Fibroblast of lung (primary cell): ENCODE data around the gene ITGB4.

ENCODE experiments used
- CTCF ChIP-seq, 2 donors: IDR thresholded peaks in 1 of 2; conservative IDR thresholded peaks in 1 of 2; 1 replicate in 1 of 2; 2 replicates in 1 of 2; pipeline ENCODE4 v1.5.1; 2011 to 2012; ENCODE audit warnings: low read length in 2 of 2, control low read depth in 1 of 2, inconsistent platforms in 1 of 2, low read depth in 1 of 2, mild to moderate bottlenecking in 1 of 2
- EZH2 ChIP-seq: IDR thresholded peaks from 2 replicates; pipeline ENCODE4 v1.5.1; 2012; ENCODE audit warnings: low read length, control low read depth, mild to moderate bottlenecking; ENCODE audit errors: missing control alignments

GRCh38 chr17:75695830-75696271, 25.4 kb upstream of the ITGB4 start:
- TF ChIP-seq CTCF (conservative IDR thresholded peaks at IDR 0.05 in 1 of 2, IDR thresholded peaks at IDR 0.05 in 1 of 2; ENCODE audit: low read depth in 1 of 2, low read length in 2 of 2) (no peak), EZH2 (no peak)
